ENCODE results near the gene ROCK1. TPM values are rescaled to one million over a fixed set of nuclear protein-coding genes. Genes with fewer than 3 reads are reported as not detected.

ROCK1 gene
- total and polyA plus RNA-seq, 2 of the 8 experiments (the other 6 are each of a cell fraction or from before 2014, with no cell fraction given), result 4.2 to 48.9 TPM

GRCh38 chr18:20975077-20975476, 136.5 kb downstream of the ROCK1 start (continued):
- TF ChIP-seq TAF1 (IDR thresholded peaks at IDR 0.05; ENCODE audit: low read depth, low read length) (no peak), POLR2A (IDR thresholded peaks at IDR 0.05; ENCODE audit: control extremely low read depth in 1 of 2, low read depth in 2 of 2, low read length in 2 of 2) (no peak), EZH2 (IDR thresholded peaks at IDR 0.05; ENCODE audit: low read depth, low read length, severe bottlenecking) (no peak), RAD21 (IDR thresholded peaks at IDR 0.05 in 1 of 2, conservative IDR thresholded peaks at IDR 0.05 in 1 of 2; ENCODE audit: low read depth in 2 of 2, low read length in 2 of 2) (no peak), RNF2 (IDR thresholded peaks at IDR 0.05; ENCODE audit: borderline replicate concordance, low read depth, low read length, missing control alignments, poor library complexity, severe bottlenecking) (no peak), SRF (IDR thresholded peaks at IDR 0.05; ENCODE audit: low read depth, low read length) (no peak)

Measured in H1 (cell line).